NCI-H187 (cell line): ENCODE data around the gene NEK7.
A peak's percentile ranks its signal among the peaks of the same experiment; 100 is the strongest.

ENCODE experiments used
- DNase-seq, 2 experiments: peaks; one replicate each; lab custom pipeline; 2025; lab: John Stamatoyannopoulos, UW

NEK7 gene

GRCh38 chr1:198147216-198147615, 9.6 kb upstream of the NEK7 start:
- DNase-seq, result no peak

- DNase-seq, result no peak
These were observed 6.4 kb upstream of the NEK7 start for GRCh38 chr1:198150369-198150768.

GRCh38 chr1:198151688-198152087, 5.1 kb upstream of the NEK7 start:
- no peak for DNase-seq

GRCh38 chr1:198153103-198153502, 3.7 kb upstream of the NEK7 start:
- DNase-seq, result no peak

- no peak for DNase-seq
These were observed 3.0 kb upstream of the NEK7 start for GRCh38 chr1:198153804-198154203.

GRCh38 chr1:198155253-198155652, 1.5 kb upstream of the NEK7 start:
- DNase-seq, result no peak

- DNase-seq, result peak; percentile 17 to 29
These were observed 570 bp upstream of the NEK7 start for GRCh38 chr1:198156111-198156744.

- DNase-seq, result peak; percentile 10 to 61
These were observed 546 bp downstream of the NEK7 start for GRCh38 chr1:198157241-198157846.

GRCh38 chr1:198157847-198158725, 1.3 kb downstream of the NEK7 start:
- no peak for DNase-seq

GRCh38 chr1:198158735-198159589, 2.2 kb downstream of the NEK7 start:
- DNase-seq, result peak; percentile 9 to 32

- DNase-seq, result no peak
These were observed 3.4 kb downstream of the NEK7 start for GRCh38 chr1:198160222-198160621.

GRCh38 chr1:198160946-198161614, 4.3 kb downstream of the NEK7 start:
- no peak for DNase-seq

- no peak for DNase-seq
These were observed 4.9 kb downstream of the NEK7 start for GRCh38 chr1:198161718-198162090.

- DNase-seq, result no peak
These were observed 5.4 kb downstream of the NEK7 start for GRCh38 chr1:198162091-198162767.

- no peak for DNase-seq
These were observed 9.3 kb downstream of the NEK7 start for GRCh38 chr1:198165927-198166647.

- no peak for DNase-seq
These were observed 10.1 kb downstream of the NEK7 start for GRCh38 chr1:198166900-198167299.

- DNase-seq, result no peak
These were observed 10.7 kb downstream of the NEK7 start for GRCh38 chr1:198167436-198167934.

- no peak for DNase-seq
These were observed 11.4 kb downstream of the NEK7 start for GRCh38 chr1:198168227-198168626.

- no peak for DNase-seq
These were observed 12.9 kb downstream of the NEK7 start for GRCh38 chr1:198169672-198170071.
